HG03103 (cell line): ENCODE measurements around the gene TYMS.
"Not testable (repeated sequence)": the region's sequence is repeated elsewhere in the genome, so short reads cannot be mapped to it uniquely, and the experiment has no call there.

Source experiments
- ATAC-seq: cut with Tn5 transposase; IDR thresholded peaks from one replicate; pipeline ENCODE4 v1.9.1; 2021; ENCODE audit warnings: low read depth; ENCODE audit not compliant: unreplicated experiment

The TYMS gene

DNA sequence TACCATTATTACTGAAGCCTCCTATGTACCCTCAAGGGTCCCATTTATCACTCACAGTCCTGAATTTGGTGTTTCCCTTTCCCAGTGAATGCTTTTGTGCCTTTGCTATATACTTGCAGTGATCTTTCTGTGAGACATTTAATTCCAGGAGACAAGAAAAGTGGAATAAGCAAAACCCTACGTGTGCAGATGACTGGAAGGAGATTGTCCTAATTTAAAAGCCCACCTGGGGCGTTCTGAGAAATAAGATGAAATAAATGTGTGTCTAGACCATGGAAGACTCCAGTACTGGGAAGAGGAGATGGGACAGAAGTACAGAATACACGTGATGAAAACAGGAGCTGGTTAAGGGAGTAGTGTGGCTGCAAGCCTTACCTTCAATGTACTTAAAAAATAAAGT lies 19.3 kb downstream of the TYMS start:
- no peak for ATAC-seq

DNA sequence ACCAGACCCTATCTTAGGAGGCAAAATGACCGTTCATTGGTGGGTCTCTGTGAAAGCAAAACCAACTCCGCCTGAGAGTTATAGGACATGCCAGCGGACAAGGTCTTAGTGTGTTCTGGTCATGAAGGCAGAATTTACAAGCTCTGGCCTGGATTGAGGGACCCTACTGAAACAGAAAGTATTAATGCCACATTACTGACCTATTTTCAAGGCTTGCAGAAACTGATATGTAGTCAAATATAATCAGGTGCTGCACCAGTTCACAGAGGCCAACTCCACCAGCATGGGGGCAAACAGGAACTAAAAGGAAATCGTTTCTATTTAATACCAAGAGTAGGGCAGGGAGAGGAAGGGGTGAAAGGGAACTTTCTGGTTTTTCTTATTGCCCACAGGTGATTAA lies 19.7 kb downstream of the TYMS start:
- no peak for ATAC-seq

DNA sequence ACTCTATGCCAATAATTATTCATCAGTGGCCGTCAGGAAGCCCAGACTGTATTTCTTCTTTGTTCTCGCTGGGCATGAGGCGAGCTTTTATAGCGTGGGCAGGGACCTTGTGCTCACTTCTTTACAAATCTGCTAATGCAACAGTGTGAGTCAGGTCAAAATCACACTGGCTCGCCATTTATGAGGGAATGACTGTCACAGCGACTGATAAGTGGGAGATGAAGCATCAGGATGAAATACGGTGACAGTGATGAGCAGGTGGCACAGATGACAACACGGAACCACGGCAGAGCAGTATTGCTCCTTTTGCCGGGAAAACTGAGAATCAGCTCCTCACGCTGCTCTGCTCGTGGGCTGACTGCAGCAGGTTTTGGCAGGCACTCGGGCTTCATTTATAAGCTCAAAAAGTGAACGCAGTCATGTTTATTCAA lies 20.5 kb downstream of the TYMS start:
- ATAC-seq: no peak

DNA sequence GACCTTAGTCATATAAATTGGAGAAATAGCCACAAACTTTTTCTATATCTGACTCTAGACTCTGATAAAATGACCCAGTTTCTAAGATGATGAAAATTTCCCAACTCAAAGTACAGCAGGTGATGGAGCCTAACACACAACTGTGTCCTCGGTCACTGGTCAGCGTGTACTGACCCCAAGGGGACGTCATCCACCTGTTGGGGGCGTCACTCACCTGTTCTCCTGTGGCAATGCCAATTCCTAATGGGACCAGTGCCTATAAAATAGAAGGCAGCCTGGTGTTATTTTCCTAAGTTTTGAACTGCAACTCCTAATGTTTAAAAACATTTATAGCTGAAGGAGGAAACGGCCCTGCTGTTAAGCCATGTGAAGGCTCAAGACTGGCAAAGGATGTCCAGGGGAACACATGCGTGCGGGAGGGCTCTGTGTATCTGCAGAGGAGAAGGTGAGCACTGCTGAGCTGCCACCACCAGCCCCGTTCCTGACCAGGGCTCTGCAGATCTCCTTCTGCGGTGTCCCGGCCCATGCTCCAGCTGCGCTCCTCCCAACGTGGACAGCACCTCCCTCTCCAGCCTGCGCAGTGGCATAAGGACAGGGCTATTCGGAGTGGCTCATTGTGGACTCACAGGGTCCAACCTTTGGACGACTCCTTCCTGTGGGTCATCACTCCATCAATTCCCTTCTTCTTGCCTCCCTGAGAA lies 21.2 kb downstream of the TYMS start:
- no peak for ATAC-seq

DNA sequence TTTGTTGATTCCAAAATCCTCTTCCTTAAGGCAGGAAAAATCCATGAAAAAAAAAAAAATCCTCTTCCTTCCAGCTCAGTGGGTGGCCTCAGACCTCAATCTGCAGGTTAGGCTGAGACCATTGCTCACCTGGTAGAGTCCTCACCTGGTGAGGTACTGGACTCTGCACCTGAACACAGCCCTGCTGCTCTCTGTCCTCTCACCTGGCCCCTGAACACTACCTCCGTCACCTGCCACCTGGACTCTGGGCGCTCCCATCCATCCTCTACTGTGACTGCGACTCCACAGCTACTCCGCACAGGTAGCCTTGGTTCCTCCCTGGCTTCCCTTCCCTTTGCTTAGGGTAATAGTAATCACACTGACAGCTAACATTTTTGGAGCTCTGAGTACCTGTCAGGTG lies 22.1 kb downstream of the TYMS start:
- no peak for ATAC-seq

DNA sequence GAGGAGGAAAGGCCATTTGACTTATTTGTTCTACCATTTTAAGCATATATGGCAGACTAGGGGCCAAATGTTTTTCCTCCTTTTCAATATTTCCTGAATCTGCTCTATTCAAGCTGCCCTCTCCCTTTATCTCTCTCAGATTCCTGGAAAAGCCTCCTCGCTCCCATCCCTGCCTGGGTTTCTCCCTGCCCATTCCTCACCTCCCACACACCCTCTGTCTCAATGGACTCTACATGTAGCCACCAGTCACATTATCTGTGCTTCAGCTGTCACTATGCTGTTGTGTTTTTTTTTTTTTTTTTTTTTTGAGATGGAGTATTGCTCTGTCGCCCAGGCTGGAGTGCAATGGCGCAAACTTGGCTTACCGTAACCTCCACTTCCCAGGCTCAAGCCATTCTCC lies 22.9 kb downstream of the TYMS start:
- ATAC-seq: no peak

DNA sequence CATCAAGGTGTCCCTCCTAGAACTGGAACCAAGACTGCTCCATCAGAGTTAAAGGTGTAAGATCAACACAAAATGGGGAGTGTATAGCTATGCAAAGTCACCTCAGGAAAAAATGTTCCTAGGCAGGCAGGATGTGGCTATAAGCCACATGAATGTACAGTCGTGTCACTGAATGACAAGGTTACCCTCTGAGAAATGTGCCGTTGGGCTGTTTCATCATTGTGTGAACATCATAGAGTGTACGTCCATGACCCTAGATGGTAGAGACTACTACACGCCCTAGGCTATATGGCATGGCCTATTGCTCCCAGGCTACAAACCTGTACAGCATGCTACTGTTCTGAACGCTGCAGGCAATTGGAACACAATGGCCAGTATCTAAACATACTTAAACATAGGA lies 24.5 kb downstream of the TYMS start:
- no peak for ATAC-seq

DNA sequence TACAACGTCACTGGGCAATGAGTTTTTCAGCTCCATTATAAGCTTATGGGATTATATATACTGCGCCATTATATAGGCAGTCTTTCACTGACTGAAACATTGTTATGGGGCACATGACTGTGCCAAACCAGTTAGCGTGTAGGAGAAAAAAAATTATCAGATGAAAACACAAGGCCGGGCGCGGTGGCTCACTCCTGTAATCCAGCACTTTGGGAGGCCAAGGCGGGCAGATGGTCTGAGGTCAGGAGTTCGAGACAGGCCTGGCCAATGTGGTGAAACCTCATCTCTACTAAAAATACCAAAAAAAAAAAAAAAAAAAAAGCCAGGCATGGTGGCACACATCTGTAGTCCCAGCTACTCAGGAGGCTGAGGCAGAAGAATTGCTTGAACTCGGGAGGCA lies 25.0 kb downstream of the TYMS start:
- ATAC-seq: not testable (repeated sequence)

DNA sequence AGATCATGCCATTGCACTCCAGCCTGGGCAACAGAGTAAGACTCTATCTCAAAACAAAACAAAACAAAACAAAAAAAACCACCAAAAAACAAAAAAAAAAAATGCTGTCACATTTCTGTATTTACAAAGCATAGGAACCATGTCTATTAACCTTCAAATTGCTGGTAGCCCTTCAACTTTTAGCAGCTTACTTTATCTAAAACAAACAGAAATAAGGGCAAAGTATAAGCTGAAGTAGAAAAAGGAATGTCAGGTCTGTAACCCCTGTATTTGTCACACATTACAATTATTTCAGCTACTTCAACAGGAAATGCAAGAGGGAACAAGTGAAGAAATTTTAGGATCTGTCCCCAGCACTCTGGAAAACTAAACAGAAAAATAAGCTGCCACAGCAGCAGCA lies 25.4 kb downstream of the TYMS start:
- no peak for ATAC-seq

DNA sequence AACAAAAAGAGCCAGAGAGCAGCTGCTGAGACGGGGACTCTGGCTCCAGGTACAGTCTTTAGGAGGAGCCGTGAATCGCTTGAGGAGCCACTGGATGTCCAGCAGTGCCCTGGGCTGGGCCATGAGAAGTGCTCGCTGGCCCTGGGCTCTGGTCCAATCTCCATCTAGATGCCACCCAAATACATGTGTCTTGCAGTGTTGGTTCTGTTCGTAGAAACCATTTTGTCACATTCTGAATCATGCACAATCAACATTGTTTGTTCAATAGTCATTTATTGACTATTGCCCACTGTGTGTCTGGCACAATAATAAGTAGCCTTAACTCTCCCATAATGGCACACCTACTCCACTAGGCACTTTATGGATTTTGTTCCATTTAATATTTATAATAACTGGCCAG lies 26.1 kb downstream of the TYMS start:
- no peak for ATAC-seq

DNA sequence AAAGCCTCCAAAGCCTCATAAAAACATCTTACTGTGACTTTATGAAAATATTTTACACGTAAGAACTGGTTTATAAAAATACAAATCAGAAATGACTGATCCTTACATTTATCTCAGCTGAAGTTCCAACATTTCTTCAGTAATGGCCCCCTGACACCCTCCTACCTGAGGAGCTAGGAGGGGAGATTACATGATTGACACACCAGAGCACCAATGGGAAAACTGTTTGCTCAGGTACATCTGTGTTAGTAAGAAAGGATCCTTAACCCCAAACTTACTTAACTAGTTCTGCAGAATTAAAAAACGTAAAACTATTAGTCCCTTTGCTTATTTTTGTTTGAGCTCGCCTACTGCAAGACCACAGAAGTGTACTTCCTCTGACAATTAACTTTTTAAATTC lies 28.0 kb downstream of the TYMS start:
- ATAC-seq: no peak

DNA sequence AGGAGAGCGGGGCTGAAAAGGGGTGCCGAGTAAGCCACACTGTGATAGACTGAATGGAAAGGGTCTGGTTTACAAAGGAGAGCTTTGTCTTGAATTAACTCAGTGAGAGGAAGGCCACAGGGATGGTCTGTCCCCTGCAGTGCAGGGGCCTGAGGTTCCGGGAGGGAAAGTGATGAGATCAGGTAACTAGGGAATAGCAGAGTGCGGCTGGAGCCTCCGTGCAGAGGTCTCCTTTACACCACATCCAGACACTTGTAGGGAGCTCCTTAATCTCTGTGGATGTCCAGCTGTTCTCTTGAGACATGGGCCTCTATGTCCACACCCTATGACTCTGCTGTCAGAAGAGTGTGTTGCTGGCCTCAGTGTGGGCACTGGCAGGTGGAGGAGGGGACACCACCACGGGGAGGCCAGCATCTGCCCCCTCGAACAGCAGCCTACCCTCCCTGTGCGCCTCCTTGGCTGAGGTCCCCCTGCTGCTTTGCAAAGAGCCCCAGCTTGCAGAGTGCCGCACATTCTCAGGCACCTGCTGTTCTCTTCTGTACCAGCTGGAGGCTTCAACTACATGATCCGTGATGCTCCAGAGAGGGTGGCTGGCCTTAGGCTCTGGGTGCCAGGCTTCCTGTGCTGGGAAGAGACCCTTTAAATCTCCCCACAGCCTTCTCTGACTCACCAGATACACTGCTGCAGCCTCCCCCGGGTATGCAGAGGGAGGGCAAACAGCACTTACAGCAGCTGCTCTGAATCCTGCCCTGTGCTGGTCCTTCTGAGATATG lies 29.1 kb downstream of the TYMS start:
- ATAC-seq: no peak

DNA sequence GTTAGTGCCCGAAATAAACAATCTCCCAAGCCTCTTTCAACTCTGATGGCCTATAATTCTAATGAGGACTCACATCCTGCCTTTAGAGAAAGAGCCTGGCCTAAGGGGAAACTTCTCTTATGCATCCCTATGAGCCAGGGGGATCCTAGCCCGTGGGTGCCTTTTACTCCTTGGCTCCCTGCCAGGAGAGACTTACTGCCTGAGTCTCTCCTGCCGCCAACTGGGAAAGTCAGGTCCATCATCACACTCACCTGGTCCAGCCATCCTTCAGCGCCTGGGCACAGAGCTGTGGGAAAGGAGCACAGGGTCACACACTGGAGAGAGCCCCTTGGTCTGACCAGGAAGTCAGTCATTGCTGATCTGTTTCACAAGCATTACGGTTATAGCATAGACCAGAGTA lies 30.9 kb downstream of the TYMS start:
- ATAC-seq: no peak

DNA sequence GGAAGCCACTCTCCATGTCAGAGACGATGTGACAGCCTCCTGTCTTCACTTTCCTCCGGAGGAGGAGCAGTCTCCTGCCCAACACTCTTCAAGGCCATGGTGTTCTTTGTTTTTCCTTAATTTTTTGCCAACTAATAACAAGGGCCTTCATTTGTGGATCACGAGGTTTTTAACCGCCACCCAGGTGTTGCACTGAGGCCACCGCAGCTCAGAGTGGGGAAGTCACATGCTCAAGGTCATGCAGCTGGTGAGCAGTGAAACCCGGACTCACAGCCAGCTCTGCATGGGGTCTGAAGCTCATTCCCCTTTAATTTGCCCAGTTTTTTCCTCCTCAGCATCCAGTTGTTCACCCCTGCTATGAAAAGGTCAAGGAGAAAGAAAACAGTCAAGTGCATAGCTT lies 35.4 kb downstream of the TYMS start:
- ATAC-seq: no peak

DNA sequence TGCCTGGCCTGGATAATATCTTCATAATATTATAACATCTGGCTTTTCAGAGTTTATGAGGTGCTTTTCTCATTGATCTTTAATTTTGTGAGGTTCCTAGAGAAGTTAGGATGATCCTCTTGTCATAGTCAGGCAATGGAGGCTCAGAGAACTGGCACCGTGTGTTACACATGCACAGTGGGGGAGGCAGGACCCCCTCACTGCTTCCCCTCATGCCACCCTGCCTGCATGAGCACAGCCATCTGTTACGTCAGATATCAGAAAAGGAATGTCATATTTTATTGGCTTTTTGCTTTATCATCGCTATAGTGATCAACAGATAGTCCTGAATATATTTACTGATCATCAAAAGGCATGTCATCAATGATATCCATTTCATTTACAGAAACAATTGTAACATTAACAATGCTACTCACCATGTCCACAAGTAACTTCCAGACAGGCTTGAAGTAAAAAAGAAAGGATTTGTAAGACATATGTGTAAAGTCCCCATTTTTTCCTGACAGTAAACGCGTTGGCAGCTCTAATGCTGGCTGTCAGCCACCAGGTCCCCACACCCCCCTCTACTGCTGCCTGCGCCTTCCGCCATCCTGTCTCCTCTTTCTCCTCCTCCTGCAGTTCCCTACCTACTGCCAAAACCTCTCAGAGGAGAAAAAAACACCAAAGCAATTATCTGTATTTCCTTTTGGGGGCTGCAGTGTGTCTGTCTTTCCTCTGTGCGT lies 36.2 kb downstream of the TYMS start:
- no peak for ATAC-seq

DNA sequence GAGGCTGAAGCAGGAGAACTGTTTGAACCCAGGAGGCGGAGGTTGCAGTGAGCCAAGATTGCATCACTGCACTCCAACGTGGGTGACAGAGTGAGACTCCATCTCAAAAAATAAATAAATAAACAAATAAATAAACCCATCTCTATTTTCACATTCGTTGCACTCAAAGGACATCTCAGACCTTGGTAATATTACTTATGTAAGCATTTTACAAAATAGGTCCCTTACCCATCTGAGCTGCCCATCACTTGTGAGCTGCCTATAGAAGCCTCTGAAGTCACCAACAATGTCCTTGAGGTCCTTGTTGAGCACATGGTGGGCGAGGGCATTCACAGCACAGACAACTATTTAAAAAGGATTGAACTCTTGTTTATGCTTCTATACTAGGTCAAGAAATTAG lies 39.6 kb downstream of the TYMS start:
- ATAC-seq: no peak

DNA sequence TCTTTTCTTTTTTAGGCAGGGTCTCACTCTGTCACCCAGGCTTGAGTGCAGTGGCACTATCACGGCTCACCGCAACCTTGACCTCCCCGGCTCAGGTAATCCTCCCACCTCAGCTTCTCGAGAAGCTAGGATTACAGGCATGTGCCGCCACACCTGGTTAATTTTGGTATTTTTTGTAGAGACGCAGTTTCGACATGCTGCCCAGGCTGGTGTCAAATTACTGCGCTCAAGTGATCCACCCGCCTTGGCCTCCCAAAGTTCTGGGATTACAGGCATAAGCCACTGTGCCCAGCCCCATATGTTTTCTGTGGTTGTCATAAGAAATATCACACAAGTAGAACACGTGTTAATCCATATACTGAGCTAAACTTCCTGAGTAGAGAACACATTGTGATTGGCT lies 40.3 kb downstream of the TYMS start:
- ATAC-seq: no peak

DNA sequence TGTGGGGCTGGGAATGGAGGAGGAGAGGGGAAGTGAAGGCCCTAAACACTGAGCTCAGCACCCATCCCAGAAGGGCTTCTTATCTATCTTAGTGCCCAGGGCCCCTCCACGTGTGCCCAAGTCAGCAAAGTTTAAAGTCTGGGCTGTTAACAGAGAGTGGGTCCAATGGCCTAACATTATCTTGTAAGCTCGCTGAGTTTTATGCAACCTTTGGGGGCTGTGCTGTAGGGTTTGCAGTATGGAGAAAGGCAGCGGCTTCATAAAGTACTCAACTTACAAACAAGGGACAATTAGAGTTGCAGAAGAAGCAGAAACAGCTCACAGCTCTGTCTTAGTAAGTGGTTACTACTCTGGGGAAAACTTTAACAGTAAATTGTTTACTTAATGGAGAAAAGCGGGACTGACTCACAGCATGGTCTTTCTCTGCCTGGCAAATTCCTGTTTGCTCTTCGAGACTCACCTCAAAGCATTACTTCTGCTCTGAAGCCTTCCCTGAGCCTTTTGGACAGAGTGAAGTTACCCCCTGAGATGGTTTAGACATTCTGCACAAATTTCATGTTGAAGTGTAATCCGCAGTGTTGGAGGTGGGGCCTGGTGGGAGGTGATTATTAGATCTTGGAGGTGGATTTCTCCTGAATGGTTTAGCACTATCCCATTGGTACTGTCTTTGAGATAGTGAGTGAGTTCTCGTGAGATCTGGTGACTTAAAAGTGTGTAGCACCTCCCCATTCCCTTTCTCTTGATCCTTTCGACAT lies 45.9 kb downstream of the TYMS start:
- ATAC-seq: no peak

DNA sequence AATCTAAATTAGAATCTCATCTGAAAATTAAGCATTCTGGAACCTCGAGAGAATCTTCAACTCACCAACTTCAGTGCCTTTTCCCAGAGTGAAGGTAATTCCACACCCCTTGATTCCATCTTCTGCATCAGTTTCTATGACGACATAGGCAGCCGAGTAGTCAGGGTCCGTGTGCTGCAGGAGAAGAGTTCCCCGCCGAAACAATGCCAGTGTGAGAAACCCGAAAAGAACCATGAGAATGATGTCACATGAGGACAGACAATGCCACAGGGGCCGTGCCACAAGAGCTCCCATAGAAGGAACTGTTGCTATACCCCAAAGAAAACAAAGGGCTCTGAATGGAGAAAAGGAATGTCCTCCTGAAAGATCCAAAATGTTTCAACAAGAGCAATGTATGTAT lies 49.0 kb downstream of the TYMS start:
- ATAC-seq: no peak

DNA sequence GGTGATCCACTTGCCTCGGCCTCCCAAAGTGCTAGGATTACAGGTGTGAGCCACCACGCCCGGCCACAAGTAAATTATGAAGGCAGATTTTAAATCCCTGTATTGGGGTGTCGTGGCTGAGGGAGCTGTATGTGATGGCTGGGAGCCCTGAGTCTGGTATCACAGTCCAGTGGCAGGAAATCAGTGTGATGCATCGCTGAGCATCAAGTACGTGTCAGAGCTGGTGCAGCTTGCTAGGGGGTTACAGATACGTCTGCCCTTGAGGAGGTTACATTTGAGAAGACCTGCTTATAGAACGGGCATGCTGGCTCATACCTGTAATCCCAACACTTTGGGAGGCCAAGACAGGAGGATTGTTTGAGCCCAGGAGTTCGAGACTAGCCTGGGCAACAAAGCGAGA lies 50.6 kb downstream of the TYMS start:
- ATAC-seq: no peak

DNA sequence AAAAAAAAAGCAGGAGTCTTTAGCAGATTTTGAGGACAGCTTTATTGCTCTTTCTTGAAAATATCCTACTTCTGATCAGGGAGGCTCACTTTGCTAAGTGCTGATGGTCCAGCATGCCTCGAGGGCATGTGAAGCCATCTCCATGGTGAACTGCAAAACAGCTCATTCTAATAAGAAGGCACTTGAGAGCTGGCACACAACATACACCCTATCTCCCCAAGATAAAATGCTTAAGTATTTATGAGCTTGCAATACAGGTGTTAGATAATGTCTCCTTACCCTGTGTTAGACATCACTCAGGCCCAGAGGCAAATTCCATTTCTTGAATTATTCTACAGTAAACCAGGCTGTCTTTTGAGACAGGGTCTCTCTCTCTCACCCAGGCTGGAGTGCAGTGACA lies 52.3 kb downstream of the TYMS start:
- ATAC-seq: no peak
